GOT3 (cell line): Measurements from ENCODE around the gene MOK.

Experiments used
- DNase-seq: peaks from one replicate; lab custom pipeline; 2025; ENCODE audit warnings: mixed read lengths; lab: John Stamatoyannopoulos, UW

The MOK gene

GRCh38 chr14:102225386-102225785, 79.6 kb downstream of the MOK start:
- DNase-seq: no peak

- DNase-seq: no peak
Measured at GRCh38 chr14:102223682-102224081, 81.3 kb downstream of the MOK start.

GRCh38 chr14:102222751-102223150, 82.2 kb downstream of the MOK start:
- no peak for DNase-seq

GRCh38 chr14:102222009-102222575, 82.9 kb downstream of the MOK start:
- no peak for DNase-seq

GRCh38 chr14:102221026-102221425, 83.9 kb downstream of the MOK start:
- DNase-seq: no peak

- no peak for DNase-seq
Measured at GRCh38 chr14:102220031-102220430, 84.9 kb downstream of the MOK start.

- DNase-seq: no peak
Measured at GRCh38 chr14:102219316-102219715, 85.6 kb downstream of the MOK start.

- DNase-seq: no peak
Measured at GRCh38 chr14:102218688-102219087, 86.3 kb downstream of the MOK start.

- DNase-seq: no peak
Measured at GRCh38 chr14:102217987-102218421, 87.0 kb downstream of the MOK start.

- DNase-seq: no peak
Measured at GRCh38 chr14:102217399-102217798, 87.6 kb downstream of the MOK start.

GRCh38 chr14:102215576-102216250, 89.3 kb downstream of the MOK start:
- DNase-seq: no peak

GRCh38 chr14:102215071-102215470, 89.9 kb downstream of the MOK start:
- no peak for DNase-seq

- no peak for DNase-seq
Measured at GRCh38 chr14:102213984-102214658, 90.8 kb downstream of the MOK start.

- DNase-seq: no peak
Measured at GRCh38 chr14:102213470-102213869, 91.5 kb downstream of the MOK start.

GRCh38 chr14:102212845-102213244, 92.1 kb downstream of the MOK start:
- no peak for DNase-seq

GRCh38 chr14:102212356-102212755, 92.6 kb downstream of the MOK start:
- no peak for DNase-seq

- DNase-seq: no peak
Measured at GRCh38 chr14:102211240-102211639, 93.7 kb downstream of the MOK start.

- no peak for DNase-seq
Measured at GRCh38 chr14:102210421-102211042, 94.4 kb downstream of the MOK start.

GRCh38 chr14:102209224-102209966, 95.6 kb downstream of the MOK start:
- DNase-seq: no peak

- DNase-seq: no peak
Measured at GRCh38 chr14:102208741-102209140, 96.2 kb downstream of the MOK start.

- no peak for DNase-seq
Measured at GRCh38 chr14:102207831-102208365, 97.1 kb downstream of the MOK start.

- no peak for DNase-seq
Measured at GRCh38 chr14:102206918-102207317, 98.0 kb downstream of the MOK start.
